GM21515 (cell line): ENCODE results near the gene OR2K2.
"Not testable (repeated sequence)": the region's sequence is repeated elsewhere in the genome, so short reads cannot be mapped to it uniquely, and the experiment has no call there.

ENCODE experiments used
- ATAC-seq: cut with Tn5 transposase; IDR thresholded peaks from one replicate; pipeline ENCODE4 v1.9.1; 2021; ENCODE audit not compliant: unreplicated experiment

The OR2K2 gene

GRCh38 chr9:111330124-111330523 lies at the start of gene OR2K2:
OR2K2 (minus strand) TSS chr9:111330224; CDS start chr9:111328433, 1,791 bp downstream.
- ATAC-seq = no peak

- no peak for ATAC-seq
These were observed 46.0 kb upstream of the OR2K2 start for GRCh38 chr9:111375817-111376564.

- ATAC-seq = no peak
These were observed 45.0 kb upstream of the OR2K2 start for GRCh38 chr9:111375062-111375461.

GRCh38 chr9:111372297-111372696 lies 42.3 kb upstream of the OR2K2 start:
- no peak for ATAC-seq

- no peak for ATAC-seq
These were observed 37.0 kb upstream of the OR2K2 start for GRCh38 chr9:111366978-111367377.

- ATAC-seq = no peak
These were observed 32.5 kb upstream of the OR2K2 start for GRCh38 chr9:111362526-111362925.

GRCh38 chr9:111360881-111361280 lies 30.9 kb upstream of the OR2K2 start:
- no peak for ATAC-seq

GRCh38 chr9:111356481-111357244 lies 26.6 kb upstream of the OR2K2 start:
- ATAC-seq = no peak

- ATAC-seq = no peak
These were observed 22.5 kb upstream of the OR2K2 start for GRCh38 chr9:111352545-111352944.

- ATAC-seq = no peak
These were observed 20.5 kb upstream of the OR2K2 start for GRCh38 chr9:111350556-111350955.

GRCh38 chr9:111349766-111350165 lies 19.7 kb upstream of the OR2K2 start:
- no peak for ATAC-seq

GRCh38 chr9:111348821-111349271 lies 18.8 kb upstream of the OR2K2 start:
- ATAC-seq = no peak

- ATAC-seq = not testable (repeated sequence)
These were observed 4.4 kb upstream of the OR2K2 start for GRCh38 chr9:111334318-111334863.

- no peak for ATAC-seq
These were observed 9.4 kb downstream of the OR2K2 start for GRCh38 chr9:111320631-111321030.

GRCh38 chr9:111316796-111317195 lies 13.2 kb downstream of the OR2K2 start:
- no peak for ATAC-seq

GRCh38 chr9:111305914-111306313 lies 24.1 kb downstream of the OR2K2 start:
- no peak for ATAC-seq

- not testable (repeated sequence) for ATAC-seq
These were observed 26.0 kb downstream of the OR2K2 start for GRCh38 chr9:111304000-111304399.

GRCh38 chr9:111301195-111301594 lies 28.8 kb downstream of the OR2K2 start:
- ATAC-seq = no peak

GRCh38 chr9:111300140-111300735 lies 29.8 kb downstream of the OR2K2 start:
- no peak for ATAC-seq

GRCh38 chr9:111299599-111299966 lies 30.4 kb downstream of the OR2K2 start:
- ATAC-seq = not testable (repeated sequence)

GRCh38 chr9:111298731-111299598 lies 31.1 kb downstream of the OR2K2 start:
- no peak for ATAC-seq
